Occipital lobe (tissue), 3 donors: ENCODE measurements around the gene SRRT. TPM values are rescaled to one million over a fixed set of nuclear protein-coding genes. Genes with fewer than 3 reads are reported as not detected.
"Not testable (repeated sequence)": the region's sequence is repeated elsewhere in the genome, so short reads cannot be mapped to it uniquely, and the experiment has no call there.

Source experiments
- DNase-seq: peaks from one replicate; lab custom pipeline; 2025; lab: John Stamatoyannopoulos, UW
- small RNA-seq: library from RNA; depleted of rRNA; stranded (forward); fragments of <200 nt; gene quantifications from one replicate; pipeline ENCODE3, GENCODE V24; 2014
- total RNA-seq: library from RNA; depleted of rRNA; stranded (reverse); fragments of >200 nt; gene quantifications from one replicate; pipeline ENCODE4 v1.2.3, GENCODE V29; 2014

SRRT gene
- total RNA-seq, 1 donor from 2014 or later: 29.5 TPM

DNA sequence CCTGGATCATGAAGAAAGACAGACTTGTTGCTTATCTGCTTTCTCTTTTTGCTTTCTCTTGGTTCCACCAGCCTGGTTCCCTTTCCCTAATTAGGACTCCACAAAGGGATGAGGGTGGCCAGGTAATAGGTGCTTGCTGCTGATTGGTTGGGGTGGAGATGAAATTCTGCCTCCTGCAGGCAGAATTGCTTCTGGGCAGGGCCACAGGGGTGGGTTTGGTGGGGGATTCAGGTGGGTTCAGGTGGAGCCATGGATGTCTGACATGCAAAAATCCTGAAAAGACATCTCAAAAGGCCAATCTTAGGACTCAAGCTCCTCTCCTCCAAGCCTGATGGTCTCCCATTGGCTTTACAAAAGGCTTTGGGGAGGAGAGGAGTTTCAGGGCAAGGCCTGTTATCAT, 46.1 kb downstream of the SRRT start:
- no peak for DNase-seq

- not testable (repeated sequence) for DNase-seq
These were observed 48.7 kb downstream of the SRRT start for GRCh38 chr7:100923616-100924015.

GRCh38 chr7:100929808-100930174, 54.9 kb downstream of the SRRT start:
- DNase-seq: no peak

DNA sequence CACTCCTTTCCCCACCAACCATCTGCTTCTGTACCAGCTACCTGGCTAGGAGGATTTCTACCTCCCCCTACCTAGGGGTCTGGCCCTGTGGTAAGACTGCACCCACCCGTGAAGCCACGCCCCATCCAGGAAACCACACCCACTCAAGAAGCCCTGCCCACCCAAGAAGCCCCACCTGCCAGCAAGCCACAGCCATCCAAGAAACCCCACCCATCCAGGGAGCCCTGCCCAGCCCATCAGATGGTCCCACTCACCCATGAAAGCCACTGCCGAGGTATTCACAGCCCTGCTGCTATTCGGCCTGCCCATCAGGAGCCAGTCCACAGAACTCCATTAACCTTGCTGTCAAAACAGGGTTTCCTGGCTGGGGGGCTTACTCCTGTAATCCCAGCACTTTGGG, 58.8 kb downstream of the SRRT start:
- no peak for DNase-seq

GRCh38 chr7:100935381-100935780, 60.5 kb downstream of the SRRT start:
- DNase-seq: not testable (repeated sequence)

- not testable (repeated sequence) for DNase-seq
These were observed 61.3 kb downstream of the SRRT start for GRCh38 chr7:100936167-100936566.

Small RNA genes lying within 50 kb of the gene (small RNA-seq; reads per million reads assigned to genes)
- gene RN7SL549P (not detected), gene RPS29P15 (not detected)

Other genes with a start within 250 kb of the SRRT start
- gene TFR2, start 233.6 kb upstream of the SRRT start, total RNA-seq: 5.3 TPM
- 109 TPM for gene ACTL6B, start 218.7 kb upstream of the SRRT start, total RNA-seq
- gene GNB2, start 201.4 kb upstream of the SRRT start, total RNA-seq: 57.7 TPM
- gene GIGYF1, start 180.9 kb upstream of the SRRT start, total RNA-seq: 15.4 TPM
- 41.5 TPM for gene POP7, start 169.0 kb upstream of the SRRT start, total RNA-seq
- not detected for gene EPO, start 154.6 kb upstream of the SRRT start, total RNA-seq
- not detected for gene ZAN, start 141.5 kb upstream of the SRRT start, total RNA-seq
- 8.4 TPM for gene EPHB4, start 47.6 kb upstream of the SRRT start, total RNA-seq
- 30.1 TPM for gene SLC12A9, start 22.4 kb upstream of the SRRT start, total RNA-seq
- gene TRIP6, start 7.7 kb upstream of the SRRT start, total RNA-seq: 5.8 TPM
- gene UFSP1, start 14.6 kb downstream of the SRRT start, total RNA-seq: 2.5 TPM
- gene ACHE, start 20.8 kb downstream of the SRRT start, total RNA-seq: 16.1 TPM
- gene MUC3A, start 74.4 kb downstream of the SRRT start, total RNA-seq: 0.47 TPM
- gene MUC12, start 94.5 kb downstream of the SRRT start, total RNA-seq: not detected
- gene MUC17, start 145.0 kb downstream of the SRRT start, total RNA-seq: not detected
- 1.1 TPM for gene TRIM56, start 210.4 kb downstream of the SRRT start, total RNA-seq